Measurements from ENCODE around the gene GPR146.

The GPR146 gene

DNA sequence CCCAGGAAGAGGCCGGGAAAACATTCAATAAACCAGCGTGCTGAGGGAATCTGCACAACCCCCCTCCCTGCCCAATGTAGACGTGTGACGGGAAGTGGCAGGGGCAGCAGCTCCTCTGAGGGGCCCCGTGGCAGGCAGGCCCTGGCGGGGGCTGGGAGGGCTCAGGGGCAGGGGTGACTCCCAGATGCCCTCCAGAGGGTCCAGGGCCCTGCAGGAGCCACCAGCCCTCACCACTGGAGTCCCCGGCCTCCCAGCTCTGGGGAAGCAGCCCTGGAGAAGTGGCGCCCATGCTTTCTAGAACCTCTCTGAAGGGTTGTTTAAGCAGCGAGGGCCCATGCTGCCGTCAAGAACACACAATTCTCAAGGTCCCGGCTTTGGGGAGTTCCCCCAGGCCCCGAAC is 35.2 kb downstream of the GPR146 start:
- DNase-seq: no peak

DNA sequence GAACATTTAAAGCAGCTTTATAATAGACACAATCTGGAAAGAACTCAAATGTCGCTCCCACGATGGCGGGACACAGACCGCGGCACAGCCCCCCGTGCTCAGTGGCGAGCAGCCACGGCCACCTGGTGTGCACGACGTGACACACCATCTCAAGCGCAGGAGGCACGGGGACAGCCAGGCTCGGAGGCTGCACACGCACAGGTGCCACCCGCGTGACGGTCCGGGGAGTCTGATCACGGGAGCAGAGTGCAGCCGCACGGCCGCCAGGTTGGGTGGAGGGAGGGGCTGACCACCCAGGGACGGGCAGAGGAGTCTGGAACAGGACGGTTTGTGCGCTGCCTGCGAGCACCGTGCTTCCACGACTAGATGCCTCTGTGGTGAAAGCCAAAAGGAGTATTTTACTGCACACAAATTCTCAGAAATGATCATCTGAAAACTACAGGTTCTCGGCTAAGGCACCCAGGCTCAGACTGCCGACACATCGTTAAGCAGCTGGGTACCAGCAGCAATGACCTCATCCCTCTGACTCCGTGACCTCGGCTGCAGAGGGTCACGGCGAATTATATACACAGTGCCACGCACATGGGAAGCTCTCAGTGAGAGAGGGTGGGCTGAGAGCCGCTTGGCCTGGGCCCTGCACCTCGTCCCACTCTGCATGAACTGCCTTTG is 36.0 kb downstream of the GPR146 start:
- no peak for DNase-seq

DNA sequence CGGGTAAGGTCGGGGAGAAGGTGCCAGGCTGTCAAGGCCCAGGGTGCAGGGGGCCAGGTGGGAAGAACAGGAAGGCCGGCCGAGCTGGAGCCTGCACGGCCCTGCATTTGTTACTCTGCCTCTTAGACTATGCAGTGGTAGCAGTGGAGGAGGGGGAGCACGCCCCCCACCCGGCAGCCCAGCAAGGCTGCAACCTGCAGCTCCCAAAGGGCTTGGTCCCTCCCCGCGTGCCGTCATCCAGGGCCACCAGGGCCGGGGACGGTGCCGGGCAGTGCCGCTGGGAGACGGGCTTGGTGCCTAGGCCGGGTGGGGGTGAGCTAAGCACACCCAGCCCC is 36.5 kb downstream of the GPR146 start:
- no peak for DNase-seq

DNA sequence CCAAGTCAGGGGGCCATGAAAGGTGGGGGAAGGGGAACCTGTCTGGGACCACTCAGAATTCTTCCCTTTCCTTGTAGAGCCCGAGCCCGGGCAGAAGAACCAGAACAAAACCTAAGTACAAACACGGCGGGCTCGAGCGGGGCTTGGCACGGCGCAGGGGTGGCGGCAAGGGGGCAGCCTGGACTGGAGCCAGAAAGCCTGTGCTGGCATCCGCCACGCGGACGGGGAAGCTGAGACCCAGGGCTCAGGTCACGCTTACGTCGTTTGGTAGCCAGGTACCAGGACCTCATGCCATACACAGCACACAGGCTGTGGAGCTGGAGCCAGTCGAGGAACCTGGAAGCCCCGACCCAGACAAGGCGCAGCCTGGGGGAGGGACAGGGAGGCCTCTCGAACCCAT is 37.0 kb downstream of the GPR146 start:
- no peak for DNase-seq

DNA sequence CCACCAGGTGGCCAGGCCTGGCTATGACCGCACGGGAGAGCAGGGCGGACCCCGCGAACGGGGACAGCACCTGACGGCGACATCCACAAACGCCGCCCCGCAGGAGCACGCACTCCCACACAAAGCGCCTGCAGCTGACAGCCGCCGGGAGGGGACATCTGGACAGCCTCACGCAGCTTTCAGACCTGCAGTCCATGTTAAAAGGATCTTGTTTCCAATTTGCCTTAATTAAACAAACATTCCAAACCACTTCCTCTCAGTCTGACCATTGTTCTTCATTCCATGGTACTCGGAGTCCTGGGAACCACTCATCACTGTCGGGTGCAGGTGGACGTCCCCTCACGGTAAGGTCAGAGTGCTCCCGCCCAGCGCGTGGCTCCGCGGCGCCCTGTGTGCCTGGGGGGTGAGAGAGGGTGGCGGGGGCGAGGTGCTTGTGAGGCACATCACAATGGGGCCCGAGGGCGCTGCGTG is 37.6 kb downstream of the GPR146 start:
- DNase-seq: no peak

DNA sequence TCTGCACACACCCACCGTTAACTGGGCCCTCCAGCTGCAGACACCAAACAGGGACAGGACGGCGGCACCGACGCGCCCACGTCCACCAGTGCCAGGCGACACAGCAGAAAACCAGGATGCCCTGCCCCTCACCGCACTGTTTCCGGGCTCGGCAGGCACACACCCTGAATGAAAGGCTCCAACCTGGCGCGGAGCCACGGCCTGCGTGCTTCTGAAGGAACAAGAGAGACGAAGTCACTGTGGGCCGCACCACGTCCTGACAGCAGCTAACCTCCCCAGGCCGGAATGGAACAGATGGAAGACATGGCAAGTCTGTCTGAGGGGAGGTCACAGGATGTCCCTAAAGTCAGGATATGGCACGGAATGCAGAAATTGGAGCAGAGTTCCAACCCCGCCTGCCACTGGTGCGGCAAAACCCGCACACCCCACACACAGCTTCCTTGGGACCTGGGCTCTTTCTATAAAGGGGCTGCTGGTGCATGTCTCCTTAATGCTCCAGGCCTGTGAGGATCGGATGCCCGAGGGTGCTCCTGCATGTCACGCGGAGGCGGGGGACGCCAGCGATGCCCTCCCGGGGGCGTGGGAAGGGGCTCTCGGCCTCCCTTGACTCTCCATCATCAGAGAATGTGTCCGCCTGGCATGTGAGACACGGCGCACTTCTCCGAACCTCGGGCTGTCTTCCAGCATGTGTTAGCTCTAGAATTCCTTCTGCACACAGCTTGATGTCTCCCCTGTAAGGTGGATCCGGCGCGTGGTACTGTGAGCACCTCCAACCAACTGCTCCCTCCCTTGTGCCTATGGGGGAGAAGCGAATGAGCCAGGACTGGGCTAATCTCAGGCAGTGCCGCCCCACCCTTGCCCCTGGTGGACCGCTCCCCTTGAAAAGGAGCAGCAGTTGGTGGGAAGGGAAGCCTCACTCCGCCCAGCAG is 39.6 kb downstream of the GPR146 start:
- DNase-seq: no peak

DNA sequence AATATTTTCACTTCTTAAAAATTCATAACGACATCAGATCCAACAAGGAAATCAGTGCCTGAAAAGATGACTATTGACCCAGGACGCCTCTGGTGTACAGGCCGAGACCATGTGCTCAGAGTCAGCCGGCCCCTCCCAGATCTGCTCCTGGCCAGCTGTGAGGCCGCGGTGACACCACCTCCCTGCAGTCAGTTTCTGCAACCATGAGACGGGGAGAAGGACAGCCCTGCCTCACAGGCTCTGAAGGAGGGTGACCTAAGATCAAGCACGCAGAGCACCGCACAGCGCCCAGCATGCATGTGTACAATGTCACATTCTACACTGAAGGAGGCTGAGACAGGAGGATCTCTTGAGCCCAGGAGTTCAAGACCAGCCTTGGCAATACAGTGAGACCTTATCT is 40.9 kb downstream of the GPR146 start:
- no peak for DNase-seq

DNA sequence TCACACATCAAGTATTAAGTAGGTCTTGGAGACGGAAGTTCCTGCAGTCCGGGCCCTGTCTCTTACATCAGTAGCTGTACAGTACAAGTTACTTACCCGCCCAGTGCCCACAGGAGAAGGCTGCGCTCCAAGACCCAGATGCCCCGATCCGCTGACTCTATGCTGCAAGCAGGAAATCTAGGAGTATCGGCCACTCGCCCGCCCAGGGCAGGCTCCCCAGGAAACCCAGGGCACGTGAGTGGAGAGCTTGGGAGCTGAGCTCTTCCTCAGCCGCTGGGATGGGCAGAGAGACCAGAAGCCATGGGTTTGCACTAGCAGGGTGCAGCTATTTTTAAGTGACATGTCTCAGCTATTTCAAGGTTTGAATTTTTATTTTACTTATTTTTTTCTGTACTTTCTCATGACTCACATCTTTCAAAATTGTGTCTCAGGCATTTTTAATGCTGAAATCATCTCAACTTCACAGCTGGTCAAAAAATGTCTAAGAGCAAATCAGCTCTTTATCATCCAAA is 41.6 kb downstream of the GPR146 start:
- no peak for DNase-seq

DNA sequence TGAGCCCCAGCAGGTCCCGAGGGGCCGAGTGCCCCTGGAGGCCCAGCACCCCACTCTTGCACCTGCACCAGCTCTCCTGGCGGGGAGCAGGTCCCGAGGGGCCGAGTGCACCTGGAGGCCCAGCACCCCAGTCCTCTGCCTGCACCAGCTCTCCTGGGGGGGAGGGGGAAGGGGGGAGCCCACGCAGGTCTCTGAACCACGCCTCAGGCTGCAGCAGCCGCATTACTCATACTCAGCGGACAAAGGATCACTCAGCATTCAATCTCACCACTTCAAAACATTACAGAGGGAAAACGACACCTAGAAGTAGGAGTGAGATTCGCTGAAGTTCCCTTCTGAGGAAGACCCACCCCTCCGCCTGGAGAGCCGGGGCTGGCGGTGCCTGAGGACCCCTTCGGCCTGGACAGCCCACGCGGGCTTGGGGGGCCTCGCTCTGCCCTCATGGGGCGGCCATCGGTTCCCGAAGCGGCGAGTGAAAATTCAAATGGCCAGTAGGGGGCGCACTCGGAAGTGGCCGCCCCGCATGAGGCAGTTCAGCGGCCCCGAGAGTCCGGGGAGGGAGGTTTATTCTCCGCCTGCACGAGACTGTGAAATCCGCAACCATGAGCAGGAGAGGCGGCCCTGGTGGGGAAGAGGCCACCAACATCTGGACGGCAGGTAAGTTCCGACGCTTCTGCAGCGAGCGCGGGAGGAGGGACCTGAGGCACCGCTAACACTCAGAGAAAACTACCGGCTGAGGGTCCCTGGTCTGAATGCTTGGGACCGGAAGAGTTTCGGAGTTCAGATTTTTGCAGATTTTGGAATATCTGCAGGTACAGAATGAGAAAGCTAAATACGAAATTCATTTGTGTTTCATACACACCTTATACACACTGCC is 42.5 kb downstream of the GPR146 start:
- peak; percentile 68 for DNase-seq

DNA sequence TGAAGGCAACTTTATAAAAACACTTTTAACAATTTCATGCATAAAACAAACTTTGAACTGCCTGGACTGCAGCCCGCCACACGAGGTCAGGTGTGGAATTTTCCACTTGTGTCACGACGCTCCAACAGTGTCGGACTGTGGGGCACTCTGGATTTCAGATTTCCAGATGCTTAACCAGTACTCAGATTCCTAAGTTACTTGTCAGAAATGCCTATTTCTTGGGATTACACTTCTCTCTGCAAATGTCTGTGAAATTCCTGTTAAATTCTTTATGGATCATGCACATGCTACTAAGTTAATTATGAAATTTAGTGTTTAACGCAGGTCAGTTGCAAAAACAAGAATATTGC is 43.1 kb downstream of the GPR146 start:
- no peak for DNase-seq

DNA sequence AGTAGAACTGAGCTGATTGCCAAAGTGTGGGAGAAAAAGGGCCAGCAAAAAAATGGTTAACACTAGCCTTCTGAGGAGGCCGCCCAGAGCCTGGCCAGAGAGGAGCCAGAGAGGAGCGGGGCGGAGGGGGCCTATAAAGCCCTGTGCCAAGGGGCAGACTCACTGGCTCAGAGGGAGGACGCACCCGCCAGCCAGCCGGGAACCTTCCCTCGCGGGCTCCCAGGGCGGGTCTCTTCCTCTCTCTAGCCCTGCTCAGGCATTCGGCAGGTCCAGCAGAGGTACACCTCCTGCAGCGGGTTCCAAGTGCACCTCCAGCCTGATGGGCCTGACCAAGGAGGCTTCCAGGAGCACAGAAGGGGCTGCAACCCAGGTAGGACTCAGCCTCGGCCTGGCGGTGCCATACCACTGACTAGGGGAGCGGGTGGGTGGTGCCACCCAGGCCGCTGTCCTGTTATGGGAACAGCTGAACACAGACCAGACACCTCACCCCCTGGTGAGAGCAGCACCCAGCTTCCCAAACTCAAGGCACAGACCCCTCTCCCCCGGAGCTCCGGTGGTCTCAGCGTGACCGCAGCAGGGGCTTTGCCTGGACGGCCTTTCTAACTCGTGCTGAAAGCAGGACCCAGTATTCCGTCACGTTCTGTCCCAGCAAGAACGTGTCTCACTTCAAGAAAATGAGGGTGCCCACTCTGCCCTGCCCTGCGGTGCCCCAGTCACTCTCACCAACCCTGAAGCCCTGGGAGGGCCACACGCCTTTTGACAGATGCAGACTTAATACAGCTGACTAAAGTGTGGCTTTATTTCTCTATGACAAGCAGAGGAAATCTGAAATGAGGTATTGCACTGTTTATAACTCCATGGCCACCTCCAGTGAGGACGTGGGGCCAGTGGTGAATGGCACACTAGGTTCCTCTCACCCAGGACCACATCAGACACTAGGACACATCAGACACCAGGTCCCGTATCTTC is 43.9 kb downstream of the GPR146 start, which contains the start of gene GPER1:
Gene GPER1 (plus strand): TSS at position 162 of the 969 bp plus-strand sequence. CDS start 3,616 bp downstream, outside the sequence.
- DNase-seq: no peak

DNA sequence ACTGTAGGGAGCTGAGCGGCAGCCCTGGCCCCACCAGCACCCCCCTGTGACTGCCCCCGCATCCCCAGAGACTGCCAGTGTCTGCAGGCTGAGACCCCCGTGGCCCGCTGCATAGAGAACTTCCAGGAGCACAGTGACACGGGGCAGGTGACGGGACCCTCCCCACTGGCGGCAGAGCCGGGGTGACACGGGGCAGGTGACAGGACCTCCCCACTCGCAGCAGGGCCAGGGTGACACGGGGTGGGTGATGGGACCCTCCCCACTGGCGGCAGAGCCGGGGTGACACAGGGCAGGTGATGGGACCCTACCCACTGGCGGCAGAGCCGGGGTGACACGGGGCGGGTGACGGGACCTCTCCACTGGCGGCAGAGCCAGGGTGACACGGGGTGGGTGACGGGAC is 45.9 kb downstream of the GPR146 start:
- DNase-seq: no peak

DNA sequence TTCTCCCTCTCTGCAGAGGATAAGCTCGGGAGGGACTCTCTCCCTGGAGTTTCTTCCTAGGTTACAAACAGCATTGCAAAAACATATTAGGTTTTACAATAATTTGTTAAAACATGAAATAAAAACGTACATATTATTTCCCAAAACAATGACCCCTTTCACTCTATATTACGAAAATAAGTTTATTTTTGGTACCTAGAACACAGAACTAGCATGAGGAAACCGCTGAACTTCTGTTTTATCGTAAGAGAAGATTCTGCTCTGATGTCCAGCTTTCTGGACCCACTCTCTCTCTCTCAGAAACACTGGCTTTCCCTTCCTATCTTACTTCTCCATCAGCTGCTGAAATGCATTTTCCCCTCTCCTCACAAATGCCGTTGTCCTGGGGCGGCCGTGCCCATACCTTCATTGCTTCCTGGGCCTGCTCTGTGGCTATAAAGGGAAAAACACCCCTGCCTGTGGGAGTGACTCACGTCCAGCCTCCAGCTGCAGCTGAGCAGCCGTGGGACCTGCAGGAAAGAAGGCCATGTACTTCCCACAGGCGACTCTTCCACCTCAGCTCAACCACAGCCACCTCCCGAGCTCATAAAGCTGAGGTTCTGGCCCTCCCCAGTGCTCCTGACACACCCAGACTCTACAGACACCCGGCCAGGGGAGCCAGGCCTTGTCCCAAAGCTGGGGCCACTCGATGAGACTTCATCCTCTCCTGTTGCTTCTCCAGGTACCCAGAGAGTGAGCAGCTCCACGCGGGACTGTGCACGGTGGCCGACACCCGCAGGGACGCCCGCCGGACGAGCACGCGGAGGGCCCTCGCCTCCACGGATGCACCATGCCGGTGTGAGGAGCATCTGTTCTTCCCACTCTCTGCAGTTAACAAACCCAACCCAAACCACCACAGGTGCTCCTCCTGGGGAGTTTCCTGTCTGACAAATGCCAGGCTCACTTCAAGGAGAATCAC is 46.6 kb downstream of the GPR146 start:
- DNase-seq: no peak

DNA sequence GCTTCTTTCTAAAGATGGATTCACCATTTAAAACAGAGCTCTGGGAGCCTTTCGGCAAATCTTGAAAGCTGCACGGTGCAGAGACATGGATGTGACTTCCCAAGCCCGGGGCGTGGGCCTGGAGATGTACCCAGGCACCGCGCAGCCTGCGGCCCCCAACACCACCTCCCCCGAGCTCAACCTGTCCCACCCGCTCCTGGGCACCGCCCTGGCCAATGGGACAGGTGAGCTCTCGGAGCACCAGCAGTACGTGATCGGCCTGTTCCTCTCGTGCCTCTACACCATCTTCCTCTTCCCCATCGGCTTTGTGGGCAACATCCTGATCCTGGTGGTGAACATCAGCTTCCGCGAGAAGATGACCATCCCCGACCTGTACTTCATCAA is 47.3 kb downstream of the GPR146 start:
- no peak for DNase-seq

DNA sequence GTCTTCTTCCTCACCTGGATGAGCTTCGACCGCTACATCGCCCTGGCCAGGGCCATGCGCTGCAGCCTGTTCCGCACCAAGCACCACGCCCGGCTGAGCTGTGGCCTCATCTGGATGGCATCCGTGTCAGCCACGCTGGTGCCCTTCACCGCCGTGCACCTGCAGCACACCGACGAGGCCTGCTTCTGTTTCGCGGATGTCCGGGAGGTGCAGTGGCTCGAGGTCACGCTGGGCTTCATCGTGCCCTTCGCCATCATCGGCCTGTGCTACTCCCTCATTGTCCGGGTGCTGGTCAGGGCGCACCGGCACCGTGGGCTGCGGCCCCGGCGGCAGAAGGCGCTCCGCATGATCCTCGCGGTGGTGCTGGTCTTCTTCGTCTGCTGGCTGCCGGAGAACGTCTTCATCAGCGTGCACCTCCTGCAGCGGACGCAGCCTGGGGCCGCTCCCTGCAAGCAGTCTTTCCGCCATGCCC is 47.9 kb downstream of the GPR146 start:
- DNase-seq: no peak

DNA sequence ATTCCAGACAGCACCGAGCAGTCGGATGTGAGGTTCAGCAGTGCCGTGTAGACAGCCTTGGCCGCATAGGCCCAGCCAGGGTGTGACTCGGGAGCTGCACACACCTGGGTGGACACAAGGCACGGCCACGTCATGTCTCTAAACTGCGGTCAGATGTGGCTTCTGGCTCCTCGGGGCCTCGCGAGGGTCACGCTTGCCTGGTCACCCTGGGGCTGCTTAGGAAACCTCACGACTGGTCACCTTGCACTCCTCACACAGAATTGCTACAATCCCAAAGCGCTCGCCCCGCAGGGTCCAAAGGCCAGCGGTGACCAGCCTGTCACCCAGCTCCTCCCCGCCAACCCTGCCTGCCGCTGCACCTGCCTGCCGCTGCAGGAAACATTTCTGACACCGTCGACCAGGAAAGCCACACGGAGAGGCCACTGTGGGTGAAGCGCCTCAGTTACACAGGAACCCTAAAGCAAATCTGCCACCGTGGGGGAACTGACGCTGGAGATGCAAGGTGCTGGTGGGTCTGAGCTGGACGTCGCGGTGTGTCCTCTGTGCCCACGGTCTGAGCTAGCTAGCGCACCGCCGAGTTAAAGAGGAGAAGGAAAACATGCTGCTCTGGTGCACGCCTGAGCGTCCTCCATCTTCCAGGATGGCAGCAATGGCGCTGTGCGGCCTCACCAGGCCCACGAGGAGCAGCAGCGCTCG is 48.6 kb downstream of the GPR146 start:
- DNase-seq: no peak

DNA sequence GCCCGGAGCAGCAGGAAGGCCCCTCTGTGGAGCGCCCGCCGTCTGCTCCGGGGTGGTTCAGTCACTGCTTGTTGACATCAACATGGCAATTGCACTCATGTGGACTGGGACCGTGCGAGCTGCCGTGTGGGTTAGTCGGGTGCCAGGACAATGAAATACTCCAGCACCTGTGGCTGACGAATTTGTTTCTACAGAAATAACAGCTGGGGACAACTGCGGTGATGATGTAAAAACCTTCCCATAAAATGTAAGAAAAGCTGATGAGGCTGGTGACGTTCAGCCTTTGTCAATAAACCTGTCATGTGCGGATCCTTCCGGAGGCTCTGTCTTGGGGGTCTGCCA is 49.1 kb downstream of the GPR146 start:
- DNase-seq: no peak

DNA sequence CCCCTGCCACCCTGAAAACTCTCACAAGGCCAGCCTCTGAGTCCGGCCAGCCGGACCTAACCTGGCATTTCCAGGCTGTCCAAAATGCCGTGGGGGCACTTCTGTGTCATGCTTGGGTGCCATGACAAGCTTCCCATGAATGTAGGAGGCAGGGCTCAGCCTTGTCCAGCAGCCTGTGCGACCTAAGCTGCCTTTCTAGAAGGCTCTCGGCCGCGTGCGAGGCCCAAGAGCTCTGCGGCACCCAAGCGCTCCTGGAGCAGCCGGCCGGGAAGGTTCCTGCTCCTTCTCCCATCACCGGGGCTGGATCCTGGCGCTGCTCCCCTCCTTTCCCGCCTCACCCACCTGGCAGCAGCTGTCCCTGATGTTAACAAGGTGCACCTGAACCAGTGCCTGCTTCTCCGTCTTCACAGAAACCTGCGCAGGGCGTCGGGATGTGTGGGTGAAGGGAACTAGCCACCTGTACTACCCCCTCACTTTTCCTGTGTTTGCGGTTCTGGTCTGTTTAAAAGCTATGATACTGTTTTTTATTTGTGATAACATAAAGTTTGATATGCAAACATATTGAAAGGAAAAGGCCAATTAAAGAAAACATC is 49.7 kb downstream of the GPR146 start:
- DNase-seq: no peak

DNA sequence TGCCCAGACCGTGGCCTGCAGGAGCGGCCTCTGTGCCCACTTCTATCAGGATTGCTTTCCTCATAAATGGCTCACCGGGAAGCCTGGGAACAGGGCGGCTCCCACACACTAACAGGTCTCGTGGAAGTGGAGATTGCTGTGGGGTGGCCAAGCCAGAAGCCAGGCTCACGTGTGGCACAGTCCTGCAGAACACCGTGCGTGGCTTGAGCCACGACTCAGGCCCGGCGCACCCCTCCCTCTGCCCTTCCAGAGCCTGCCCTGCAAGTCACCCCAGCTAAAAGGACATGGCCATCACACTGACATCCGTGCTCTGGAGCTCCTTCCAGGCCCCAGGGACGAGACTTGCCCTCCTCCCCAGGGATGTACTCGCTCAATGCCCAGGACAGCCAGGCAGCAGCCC is 50.5 kb downstream of the GPR146 start:
- DNase-seq: no peak

Measured in stimulated activated CD4-positive, alpha-beta T cell treated with anti-CD3 and anti-CD28 coated beads, Interleukin-12 subunit alpha, Interleukin-12 subunit beta, amount 100 ng/mL, for 4 hours (primary cell).